Stimulated activated CD8-positive, alpha-beta memory T cell treated with anti-CD3 and anti-CD28 coated beads, Interleukin-4, amount 100 ng/mL, for 24 hours (primary cell): ENCODE measurements around the gene G0S2.
"Not testable (repeated sequence)": the region's sequence is repeated elsewhere in the genome, so short reads cannot be mapped to it uniquely, and the experiment has no call there.

Experiments
- DNase-seq: peaks from one replicate; pipeline ENCODE4 v3.0.0-alpha.2; 2020; ENCODE audit warnings: low read depth

G0S2 gene

DNA sequence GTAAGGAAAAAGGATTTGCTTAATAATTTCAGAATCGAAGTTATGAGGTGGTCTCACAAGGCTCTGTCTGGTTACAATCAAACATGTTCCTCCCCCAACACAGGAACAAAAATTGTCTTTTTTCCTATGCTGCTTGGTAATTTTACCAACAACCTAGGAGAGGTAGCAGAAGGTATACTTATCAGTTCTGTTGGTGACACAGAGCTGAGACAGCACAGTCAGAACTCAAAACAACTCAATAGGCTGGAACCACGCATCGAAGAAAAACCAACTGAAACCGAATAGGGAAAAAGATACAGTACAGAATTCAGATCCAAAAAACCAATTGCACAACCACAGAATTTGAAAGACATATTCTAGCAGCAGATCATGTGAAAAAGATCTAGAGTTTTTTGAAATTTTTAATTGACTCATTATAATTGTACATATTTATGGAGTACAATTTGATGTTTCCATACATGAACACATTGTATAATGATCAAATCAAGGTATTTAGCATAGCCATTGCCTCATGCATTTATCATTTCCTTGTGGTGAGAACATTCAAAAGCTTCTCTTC is 3.8 kb downstream of the G0S2 start:
- no peak for DNase-seq

DNA sequence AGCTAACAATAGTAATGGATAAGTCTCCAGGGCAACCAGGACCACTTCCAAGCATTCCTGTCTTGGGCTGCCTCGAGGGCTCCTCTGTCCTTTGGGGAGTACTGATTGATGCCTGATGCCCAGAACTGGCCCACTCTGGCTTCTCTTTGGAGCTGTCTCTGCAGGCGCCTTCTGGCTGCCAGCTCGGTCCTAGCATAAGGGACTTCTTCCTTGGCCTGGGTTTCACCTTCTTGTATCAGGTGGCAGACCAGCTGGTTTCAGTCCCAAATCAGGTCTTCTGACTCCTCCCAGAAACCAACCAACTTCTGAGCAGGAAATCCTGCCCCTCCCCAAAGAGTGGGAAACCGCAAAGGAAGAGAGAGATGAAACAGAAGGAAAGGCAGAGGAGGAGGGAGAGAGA is 10.6 kb downstream of the G0S2 start:
- DNase-seq = no peak

DNA sequence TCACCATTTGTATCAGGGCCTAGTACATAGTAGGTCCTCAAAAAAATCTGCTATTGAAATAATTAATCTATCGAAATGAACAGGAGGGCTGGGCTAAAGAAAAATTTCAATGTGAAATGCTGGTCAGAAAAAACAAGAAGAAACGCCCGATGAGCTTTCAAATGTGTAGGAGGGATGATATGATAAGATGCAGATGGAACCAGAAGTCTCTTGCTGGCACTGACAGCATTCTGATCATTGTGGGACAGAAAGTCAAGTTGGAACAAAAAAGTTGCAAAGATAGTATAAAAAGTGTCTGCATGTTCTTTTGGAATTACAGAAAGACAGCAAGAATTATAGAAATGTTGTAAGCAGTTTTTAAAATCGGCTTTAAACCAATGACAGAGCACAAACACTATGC is 11.1 kb downstream of the G0S2 start:
- DNase-seq = no peak

DNA sequence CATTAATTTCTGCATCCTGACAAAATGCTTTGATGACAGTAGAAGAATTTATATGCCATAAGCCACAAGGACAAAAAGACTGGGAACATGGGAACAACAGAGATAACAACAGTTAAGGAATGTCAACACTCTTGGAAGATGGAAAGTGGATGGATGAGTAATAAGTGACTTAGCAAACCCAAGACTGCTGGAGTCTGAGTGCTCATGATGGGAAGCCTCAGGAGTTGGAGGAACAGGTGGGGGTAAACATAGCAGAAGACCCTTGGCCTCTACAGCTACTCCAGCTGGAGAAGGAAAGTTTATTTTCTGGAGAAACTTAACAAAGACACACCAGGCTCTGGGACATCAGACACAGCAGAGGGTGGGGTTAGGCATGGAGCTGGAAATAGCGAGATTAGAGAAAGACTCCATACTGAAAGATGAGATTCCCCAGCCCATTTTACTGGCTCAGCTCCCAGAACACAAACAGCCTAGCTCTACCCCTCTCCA is 13.6 kb downstream of the G0S2 start:
- DNase-seq = no peak

DNA sequence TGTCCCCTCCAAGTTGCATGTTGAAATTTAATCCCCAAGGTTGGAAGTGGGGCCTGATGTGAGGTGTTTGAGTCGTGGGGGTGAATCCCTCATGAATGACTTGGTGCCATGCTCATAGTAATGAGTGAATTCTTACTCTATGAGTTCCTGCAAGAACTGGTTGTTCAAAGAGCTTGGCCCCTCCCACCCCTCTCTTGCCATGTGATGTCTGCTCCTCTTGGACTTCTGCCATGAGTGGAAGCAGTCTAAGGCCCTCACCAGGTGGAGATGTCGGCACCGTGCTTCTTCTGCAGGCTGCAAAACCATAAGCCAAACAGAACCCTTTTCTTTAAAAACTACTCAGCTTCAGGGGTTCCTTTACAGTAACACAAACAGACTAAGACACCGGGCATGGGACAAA is 14.3 kb downstream of the G0S2 start:
- no peak for DNase-seq

DNA sequence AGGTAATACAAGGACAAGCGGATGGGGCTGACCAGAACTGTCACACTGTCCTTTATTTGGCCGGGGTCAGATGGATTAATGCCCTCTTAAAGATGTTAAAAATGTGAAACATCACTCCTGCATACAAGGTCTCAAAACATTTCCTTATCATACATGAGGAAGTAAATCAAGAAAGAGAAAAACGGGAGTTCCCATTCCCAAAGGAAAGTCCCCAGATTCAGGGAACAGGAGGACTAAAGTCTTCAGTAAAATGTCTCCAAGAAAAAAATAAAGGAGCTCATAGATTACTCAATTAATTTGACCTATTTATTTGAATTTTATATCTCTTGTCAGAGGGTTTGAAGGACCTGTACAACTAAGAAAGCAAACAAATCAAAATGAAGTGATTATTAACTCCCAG is 16.0 kb downstream of the G0S2 start:
- no peak for DNase-seq

DNA sequence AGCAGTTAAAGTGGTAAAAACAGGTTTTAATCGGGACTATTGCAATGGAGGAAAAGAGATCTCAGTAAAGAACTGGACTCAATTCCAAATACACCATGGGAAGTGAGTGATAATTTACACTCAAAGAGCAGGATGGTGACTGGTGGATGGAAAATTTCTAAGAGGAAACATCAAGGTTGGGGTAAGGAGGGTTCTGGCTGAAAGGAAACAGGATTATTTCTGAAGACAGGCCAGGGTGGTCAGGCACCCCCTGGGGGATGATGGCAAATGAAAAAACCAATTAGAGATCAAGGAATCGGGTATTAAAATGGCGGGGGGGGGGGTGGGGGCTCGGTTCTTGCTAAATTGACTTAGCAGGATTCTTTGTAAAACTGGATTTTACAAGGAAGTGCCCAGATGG is 17.1 kb downstream of the G0S2 start:
- DNase-seq = no peak

DNA sequence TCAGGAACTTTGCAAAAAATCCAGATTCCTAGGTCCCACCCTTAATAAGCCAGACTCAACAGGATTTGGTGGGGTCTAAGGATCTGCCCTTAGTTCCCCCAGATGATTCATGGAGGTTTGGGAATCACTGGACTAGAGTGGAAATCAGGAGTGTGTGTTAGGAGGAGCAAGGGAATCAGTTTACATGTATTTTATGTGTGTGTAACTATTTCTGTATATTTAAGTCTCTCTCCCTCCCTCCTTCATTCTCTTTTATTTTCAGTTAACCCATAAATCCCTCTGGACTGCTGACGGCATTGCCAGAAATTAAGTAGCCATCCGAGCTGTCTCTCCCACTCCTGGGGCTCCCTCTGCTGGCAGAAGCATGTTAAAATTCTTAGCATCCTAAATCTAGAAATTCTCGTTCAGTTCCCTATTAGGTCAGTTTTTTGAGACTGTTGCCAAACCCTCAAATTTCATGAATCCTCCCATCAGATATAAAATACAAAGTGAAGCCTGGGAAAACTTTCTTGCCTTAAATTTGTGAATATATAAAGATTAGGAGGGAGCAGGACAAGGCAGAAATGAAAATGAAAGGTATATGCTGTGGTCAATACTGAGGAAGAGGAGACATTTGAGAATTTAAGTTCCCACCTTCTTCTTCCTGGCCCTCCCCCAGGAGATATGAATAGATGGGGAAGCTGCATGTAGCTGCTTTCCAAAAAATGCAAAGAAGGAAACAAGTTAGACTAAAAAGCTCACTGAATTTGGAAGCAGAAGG is 17.7 kb downstream of the G0S2 start:
- peak; percentile 53 for DNase-seq

DNA sequence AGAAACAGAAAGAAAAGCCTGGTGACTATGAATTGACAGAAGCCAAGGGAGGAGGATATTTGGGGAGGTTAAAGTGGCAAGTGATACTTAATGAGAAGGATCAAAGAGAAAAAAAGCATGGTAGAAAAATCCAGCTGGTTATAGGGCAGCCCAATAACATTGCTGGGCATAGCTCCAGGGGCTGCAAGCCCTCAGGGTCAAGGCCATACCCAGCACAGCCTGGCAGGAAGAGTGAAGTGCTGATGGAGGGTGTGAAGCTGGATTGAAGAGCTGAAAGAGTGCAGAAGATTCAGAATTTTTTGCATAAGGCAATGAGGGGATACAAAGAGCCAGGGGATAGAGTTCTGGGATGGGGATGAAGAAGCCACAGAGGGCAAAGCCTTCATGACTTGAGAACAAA is 21.5 kb downstream of the G0S2 start:
- no peak for DNase-seq

DNA sequence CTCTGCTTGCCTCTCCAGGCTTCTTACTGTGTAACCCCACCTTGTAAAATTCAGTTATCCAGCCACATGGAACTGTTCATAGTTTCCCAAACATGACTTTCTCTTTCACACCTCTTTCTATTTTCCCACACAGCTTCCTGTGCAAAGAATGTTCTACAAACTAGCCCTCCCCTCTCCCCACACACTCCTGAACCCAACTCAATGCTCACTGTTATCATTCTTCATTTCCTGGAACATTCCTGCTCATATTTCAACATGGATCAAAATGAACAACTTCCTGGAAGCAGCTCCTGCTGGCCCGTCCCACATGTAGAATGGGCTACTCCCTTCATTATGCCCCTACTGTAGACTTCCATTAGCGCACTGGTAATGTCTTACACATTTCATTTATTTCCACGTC is 21.9 kb downstream of the G0S2 start:
- DNase-seq = no peak

DNA sequence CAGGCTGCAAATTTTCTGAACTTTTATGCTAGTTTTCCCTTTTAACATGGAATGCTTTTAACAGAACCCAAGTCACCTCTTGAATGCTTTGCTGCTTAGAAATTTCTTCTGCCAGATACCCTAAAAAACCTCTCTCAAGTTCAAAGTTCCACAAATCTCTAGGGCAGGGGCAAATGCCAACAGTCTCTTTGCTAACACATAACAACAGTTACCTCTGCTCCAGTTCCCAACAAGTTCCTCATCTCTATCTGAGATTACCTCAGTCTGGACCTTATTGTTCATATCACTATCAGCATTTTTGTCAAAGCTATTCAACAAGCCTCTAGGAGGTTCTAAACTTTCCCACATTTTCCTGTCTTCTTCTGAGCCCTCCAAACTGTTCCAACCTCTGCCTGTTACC is 25.5 kb downstream of the G0S2 start:
- not testable (repeated sequence) for DNase-seq

DNA sequence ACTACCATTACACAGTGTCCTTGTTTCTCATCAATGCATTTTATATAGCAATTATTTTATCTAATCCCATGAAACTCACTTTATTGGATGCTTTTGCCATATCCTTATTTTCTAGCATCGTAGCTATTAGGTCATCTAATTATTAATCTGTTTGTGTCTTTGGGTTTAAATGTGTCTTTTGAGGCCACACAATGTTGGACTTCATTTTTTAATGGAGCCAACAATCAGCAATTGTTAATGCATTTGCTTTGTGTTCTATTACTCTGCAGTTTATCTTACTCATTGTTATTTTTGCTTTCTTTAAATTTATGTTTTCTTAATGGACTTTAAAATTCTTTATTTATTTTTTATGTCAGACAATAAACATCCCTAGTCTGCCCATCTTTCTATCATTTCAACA is 27.6 kb downstream of the G0S2 start:
- DNase-seq = no peak

DNA sequence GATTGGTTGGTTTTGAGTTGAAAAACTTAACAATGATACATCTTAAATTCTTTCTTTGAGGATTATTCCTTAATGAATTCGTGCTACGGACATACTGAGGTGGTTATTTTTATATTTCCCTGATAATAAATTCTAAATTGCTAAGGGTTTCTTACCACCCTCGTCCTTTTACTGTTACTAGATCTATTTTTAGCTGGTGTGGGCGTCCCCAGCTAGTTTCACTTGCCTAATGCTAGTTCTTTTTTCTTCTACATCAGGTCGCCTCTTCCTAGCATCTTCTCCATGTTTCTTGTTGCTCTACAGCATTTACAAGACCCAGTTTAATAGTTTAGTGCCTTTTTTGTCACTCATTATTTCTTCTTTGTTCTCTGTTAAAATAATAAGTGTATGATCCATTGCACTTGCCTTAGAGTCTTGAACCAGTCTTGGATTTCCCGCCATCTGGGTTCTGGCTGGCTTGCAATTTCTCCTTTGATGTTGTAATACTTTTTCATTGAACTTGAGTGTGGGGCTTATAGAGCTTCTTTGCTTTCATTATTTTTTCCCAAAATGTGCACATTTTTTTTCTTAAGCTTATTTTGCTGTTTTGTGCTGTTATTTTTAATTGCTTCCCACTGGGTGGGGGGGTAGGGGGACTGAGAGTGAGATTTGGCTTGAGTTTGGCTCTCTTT is 28.8 kb downstream of the G0S2 start:
- DNase-seq = no peak

DNA sequence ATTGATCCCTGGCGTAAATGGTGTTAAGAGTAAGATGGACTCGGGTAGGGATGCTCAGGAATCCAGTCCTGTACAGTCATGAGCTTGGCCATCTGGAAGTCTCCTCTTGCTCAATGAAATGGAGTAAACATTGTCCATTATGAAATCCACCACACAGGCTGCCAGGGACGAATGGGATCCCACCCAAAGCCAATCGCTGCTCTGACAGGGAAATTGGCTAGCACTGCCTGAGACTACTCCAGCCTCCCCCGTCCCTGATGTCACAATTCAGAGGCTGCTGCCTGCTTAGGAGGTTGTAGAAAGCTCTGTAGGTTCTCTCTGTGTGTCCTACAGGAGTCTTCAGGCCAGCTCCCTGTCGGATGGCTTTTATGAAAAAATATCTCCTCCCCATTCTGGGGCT is 29.4 kb downstream of the G0S2 start, which contains the start of gene HSD11B1:
TSS of gene HSD11B1 (plus strand) at position 263 of the 400 bp plus-strand sequence. CDS start at position 360, 97 bp downstream.
- DNase-seq = no peak

DNA sequence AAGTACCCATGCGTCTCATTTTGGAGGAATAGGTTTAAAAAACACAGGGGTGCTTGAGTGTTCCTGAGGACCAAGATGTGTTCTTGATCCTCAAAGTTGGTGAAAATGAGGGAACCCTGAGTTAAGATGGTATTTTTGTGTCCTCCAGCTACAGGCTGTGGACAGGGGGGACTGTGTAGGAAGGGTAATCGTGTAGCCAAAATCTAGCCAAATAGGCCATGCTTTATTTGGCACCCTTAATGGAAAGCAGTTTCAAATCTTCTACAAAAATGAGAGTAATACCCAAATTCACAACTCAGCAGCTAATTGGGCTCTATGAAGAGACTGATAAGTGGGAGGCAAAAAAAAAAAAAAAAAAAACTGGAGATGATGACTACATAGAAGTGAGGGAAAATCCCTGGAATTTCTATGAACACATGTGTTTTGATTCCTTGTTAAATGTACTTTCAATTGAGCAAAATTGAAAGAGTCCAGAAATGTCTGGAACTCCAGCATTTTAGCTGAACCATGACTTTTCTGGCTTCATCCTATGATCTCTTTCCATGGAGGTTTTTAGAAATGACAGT is 29.9 kb downstream of the G0S2 start:
- no peak for DNase-seq

DNA sequence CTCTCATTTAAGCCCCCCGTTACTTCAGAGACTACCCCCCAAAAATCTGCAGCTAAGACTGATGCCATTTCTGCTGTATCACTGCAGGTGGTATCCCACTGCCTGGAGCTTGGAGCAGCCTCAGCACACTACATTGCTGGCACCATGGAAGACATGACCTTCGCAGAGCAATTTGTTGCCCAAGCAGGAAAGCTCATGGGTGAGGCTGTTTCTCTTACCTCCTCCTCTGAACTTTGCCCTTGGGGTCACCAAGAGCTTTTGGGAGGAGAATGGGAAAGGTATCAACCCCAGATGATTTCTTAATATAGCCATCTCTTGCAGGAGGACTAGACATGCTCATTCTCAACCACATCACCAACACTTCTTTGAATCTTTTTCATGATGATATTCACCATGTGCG is 31.4 kb downstream of the G0S2 start:
- DNase-seq = no peak

DNA sequence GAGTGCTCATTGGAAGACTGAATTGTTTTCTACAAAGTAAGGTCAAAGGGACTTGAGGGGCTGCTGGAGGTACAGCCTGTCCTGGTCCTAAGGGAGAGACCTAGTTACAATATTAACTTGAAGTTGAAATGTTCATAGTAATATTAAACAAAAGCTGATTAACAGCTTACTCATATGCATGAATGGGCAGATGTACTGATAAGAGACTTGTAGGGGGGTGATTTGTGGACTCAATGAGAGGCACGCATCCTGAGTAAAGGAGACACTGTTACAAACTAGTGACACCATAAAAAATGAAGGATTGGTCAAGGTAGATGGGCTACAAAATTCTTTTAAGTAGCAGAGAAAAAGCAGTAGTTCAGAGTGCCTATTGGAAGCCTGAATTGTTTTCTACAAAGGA is 32.1 kb downstream of the G0S2 start:
- DNase-seq = no peak

DNA sequence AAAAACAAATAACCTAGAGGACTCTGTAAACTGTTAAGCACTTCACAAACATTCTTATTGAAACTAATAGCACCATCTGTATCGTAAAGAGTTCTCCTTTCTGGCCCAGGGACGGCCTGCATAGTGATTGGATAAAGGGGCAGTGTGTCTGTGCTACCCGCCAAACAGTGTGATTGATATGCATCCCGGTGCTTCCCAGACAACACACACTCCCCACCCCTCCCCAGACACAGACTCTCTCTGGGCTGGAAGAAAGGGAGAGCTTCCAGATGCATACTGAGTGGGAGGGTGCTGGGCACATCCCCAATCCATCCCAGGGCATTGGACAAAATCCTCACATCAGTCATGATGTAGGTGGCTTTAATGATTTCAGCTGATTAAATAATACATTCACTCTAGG is 33.1 kb downstream of the G0S2 start:
- no peak for DNase-seq

DNA sequence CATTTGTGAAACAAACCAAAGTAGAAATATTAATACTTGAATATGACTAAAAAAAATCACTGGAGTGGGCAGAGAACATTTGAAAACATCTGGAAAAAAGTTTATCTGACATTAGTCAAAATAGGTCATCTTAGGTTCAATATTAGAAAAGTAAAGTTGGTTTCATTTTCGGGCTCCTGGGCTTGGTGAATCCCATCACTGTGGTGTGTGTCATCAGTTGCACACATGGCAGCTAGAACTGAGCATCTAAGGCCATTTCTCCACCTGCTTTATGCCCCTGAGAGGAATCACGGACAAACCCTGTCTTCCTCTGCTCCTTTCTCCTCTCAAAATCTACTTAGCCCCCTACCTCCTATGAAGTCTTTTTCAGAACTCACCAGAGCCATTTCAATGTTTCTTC is 34.9 kb downstream of the G0S2 start:
- no peak for DNase-seq

DNA sequence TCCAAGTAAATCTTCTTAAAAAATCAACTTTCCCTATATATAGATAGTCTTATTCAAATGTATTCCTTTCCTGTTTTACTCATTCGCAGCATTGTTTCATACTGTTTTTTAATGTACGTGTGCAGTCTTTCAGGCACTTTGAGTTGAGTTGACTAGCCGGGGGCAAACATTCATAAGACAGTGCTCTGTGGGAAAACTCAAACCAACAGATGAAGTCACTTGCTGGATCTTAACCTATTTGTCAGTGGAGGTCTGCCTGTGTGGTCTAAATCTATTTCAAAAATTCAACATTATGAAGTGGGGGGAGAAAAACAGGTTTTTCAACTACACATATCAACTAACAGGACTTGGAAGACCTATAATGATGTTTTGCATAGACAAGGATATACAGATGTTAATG is 35.6 kb downstream of the G0S2 start:
- DNase-seq = no peak

DNA sequence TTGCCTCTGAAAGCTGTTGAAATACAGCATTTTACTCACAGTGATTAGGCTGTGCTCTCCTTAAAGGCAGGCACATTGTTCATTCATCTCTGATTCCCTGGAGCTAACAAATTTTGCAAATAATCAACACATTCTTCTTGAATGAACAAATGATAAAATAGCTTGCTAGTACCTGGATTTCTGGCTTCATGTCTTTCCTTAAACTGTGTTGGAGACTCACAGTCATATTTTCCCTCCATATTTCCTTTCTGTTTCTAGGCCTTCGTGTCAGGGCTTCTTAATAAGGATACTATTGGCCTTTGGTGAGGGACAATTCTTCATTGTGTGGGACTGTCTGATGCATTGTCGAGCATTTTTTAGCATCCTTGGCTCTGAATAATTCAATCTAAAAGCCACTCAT is 39.1 kb downstream of the G0S2 start:
- no peak for DNase-seq

DNA sequence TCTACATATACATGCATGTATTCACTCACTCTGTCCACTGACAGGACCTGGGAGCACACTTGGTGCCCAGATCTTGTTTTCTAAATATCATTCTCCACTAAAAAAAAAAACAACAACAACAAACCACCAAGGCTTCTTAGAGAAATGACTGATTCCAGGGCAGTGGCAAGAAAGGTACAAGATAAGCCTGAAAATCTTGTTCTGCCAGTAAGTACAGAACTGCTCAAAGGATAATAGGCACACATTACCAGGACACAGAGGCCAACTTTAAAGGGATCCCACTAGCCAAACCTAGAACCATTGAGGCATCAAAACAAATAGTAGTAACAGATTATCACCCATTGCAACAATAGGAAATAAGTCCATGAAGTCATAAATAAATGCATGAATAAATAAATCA is 40.1 kb downstream of the G0S2 start:
- DNase-seq = no peak

DNA sequence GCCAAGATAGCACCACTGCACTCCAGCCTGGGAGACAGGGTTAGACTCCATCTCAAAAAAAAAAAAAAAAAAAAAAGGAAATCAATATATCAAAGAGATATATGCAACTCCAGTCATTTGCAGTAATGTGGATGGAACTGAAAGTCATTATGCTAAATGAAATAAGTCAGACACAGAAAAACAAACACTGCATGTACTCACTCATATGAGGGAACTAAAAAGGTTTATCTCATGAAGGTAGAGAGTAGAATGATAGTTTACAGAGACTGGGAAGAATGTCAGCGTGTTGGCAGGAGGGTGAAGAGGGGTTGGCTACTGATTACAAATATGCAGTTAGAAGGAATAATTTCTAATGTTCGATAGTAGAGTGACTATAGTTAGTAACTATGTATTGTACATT is 42.6 kb downstream of the G0S2 start:
- DNase-seq = no peak
